Activated T-helper 9 cell treated with anti-CD3 and anti-CD28 coated beads, Interleukin-2, amount 50 U/mL, for 16 hours (primary cell): Measurements from ENCODE around the gene CRB2.

ENCODE experiments used
- DNase-seq: peaks from one replicate; pipeline ENCODE4 v3.0.0-alpha.2; 2020; ENCODE audit warnings: low read depth

CRB2 gene

GRCh38 chr9:123421801-123422455 lies 65.9 kb downstream of the CRB2 start:
- DNase-seq = no peak

DNA sequence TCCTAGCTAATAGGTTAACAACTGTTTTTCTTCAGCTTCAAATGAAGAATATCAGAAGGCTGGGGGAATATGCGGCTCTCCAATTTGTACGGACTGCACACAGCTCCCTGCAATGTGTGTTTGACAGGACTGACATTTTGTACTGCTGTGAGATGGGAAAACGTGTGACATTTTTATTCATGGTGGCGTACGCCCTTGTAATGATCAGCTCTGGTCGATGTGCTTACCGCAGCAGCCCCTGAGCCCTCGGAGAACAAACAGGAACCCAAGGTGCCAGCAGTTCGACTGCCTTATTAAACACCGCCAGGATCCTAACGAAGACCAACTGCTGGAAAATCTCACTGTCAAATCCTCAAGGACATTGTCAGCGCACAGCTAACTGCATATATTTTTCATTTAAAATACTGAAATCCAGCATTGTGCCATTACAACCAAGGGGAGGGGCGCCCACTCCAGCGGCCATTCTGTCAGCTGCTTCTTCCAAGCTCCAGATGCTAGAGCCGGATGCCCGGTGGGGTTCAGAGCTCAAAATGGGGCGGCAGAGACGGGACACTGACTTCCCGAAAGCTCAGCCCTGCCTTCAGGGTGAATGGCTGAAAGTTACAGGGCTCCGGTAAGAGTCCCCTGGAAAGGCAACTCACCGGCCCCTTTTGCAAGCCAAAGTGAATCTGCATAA lies 66.8 kb downstream of the CRB2 start:
- no peak for DNase-seq

DNA sequence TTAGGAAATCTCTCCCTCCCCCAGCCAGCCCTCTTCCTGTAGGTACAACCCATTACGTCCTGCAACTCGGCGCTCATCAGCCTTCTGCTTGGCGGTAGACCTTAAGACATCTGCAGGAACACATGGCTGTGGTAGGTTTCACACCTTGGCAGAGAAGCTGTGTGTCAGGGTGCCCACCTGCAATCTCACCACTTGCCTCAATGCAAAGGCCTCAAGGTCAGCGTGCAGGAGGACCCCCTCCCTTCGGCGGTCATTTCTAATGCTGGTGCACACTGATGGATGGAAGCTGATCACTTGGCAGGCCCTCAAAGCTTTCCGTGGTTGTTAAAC lies 67.3 kb downstream of the CRB2 start:
- DNase-seq = no peak

DNA sequence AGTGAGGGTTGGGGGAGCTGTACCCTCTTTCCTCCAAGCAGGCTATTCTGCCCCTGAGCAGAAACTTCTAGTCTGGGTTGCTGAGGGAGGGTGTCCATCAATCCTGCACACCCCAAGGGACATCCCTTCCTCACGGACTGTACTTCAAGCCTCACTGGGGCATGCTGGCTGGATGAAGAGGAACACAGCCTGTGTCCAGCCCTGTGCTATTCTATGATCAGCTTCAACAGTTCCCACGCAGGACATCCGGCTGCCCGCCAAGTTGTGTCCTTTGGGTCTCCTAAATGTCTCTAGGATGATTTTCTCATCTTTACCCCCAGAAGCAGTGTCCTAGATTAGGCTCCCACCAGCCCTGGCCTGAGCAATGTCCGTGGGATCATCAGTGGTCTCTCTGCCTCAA lies 68.1 kb downstream of the CRB2 start:
- no peak for DNase-seq

DNA sequence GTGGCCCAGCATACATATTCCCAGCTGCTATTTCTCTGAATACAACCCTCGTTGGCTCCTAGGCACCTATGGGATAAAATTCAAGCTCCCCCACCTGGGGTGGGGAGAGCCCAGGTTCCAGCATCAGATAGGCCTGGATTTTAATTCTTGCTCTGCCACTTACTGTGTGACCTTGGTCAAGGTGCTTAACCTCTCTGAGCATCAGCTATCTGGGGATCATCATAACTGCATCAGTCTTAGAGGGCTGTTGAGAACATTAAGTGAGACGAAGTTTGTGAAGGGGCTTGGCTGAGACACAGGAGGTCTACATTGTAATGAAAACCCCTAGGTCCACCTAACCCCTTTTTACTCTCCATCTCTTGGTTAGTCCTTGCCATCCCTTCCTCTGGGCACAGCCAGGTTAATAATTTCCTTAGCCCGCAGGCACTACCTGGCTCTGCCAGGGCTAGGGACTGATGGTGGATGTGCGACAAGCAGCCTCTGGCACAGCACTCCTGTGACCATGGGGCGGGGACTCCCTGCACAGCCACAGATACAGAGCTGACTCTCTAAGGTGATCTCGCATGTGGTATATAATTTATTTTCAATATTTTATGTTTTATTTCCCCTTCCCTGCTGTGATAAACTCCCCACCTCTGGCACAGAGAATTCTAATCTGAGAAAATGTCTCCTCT lies 68.7 kb downstream of the CRB2 start:
- no peak for DNase-seq

DNA sequence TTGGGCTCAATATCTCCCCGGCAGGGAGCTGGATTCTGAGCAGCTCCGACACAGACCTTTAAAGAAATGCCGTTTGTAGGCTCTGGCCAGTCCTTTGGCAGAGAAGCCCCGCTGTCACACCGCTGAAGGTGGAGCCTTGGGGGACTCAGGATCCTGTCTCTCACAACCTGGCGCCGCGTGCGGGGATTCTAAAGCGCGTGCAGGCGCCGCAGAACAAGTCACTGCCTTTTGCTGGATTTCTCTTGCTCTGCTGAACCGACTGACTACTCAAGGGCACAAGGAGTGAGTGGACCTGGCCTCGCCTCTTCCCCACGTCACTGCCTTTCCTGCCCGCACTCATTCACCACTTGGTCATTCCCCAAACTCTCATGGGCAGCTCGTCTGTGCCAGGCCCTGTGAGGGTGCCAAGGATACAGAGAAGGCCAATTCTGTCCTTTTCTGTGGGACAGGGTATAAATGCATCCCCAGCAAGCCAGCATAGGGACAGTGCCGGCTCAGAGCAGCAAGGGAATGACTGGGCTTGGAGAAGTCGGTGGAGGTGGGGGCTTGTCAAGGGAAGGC lies 69.3 kb downstream of the CRB2 start:
- no peak for DNase-seq

GRCh38 chr9:123425836-123426365 lies 69.9 kb downstream of the CRB2 start:
- no peak for DNase-seq

GRCh38 chr9:123426406-123426805 lies 70.4 kb downstream of the CRB2 start:
- no peak for DNase-seq
